HG02885 (cell line): ENCODE data around the gene TLE3.
"Not testable (repeated sequence)": the region's sequence is repeated elsewhere in the genome, so short reads cannot be mapped to it uniquely, and the experiment has no call there.

Source experiments
- ATAC-seq: cut with Tn5 transposase; IDR thresholded peaks from one replicate; pipeline ENCODE4 v1.9.1; 2021; ENCODE audit warnings: mild to moderate bottlenecking; ENCODE audit not compliant: unreplicated experiment, poor library complexity

The TLE3 gene

GRCh38 chr15:70097321-70098152 lies at the start of gene TLE3:
Gene TLE3 (minus strand): TSS chr15:70097917. CDS start chr15:70096798, 1,119 bp downstream.
- ATAC-seq: peak; percentile 60

DNA sequence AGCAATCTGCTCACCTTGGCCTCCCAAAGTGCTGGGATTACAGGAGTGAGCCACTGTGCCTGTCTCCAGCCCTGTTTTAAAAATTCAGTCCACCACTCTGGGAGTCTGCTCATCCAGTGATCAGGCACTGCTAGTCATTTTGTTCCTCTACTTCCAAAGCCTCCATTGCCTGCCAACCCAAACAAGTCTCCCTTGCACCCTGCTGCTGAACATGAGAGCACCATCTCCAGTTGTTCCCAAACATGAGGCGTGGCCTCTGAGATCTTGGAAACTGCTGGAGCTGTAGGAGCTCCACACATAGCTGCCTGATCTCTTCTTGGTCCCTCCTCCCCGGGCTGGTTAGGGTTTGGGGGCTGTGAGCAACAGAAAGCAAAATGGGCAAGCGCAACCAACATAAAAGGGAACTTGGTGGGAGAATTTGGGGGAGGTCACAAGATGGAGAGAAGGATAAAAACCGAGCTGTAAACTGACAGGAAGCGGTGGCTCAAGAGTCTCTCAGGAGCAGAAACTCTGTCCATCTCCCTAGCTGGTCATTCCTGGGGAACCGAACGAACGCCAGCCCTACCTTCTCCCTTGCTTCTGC lies 49.6 kb upstream of the TLE3 start:
- no peak for ATAC-seq

DNA sequence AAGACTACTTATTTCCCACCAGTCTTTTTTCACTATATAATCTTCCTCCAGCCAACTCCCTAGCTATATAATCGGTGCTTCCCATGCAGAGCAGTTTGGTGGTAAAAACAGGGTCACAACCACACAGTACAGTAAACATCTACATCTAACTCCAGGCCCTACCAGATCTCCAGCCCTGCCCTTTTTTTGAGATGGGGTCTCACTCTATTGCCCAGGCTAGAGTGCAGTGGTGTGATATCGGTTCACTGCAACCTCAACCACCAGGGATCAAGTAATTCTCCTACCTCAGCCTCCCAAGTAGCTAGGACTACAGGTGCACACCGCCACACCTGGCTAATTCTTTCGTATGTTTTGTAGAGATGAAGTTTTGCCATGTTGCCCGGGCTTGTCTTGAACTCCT lies 49.1 kb upstream of the TLE3 start:
- ATAC-seq: no peak

GRCh38 chr15:70146162-70146561 lies 48.4 kb upstream of the TLE3 start:
- no peak for ATAC-seq

DNA sequence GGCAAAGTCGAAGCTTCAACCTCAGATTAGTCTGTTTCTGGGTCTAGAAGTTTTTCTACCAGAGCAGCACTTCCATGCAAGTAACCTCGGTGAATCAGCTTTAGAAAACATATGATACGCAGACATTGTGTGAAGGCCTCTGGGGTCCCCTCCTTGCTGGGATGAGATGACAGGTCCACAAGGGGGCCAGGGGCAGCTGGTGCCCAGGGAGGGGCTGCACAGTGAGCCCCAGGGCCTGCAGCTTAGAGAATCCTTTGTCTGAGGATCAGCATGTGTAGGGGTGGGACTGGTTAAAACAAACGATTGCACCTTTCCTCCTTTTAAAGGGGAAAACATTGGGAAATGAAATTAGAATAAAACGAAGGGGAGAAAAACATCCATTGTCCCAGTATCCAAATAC lies 47.5 kb upstream of the TLE3 start:
- ATAC-seq: no peak

- ATAC-seq: no peak
Observed at GRCh38 chr15:70142322-70143191, 44.8 kb upstream of the TLE3 start.

DNA sequence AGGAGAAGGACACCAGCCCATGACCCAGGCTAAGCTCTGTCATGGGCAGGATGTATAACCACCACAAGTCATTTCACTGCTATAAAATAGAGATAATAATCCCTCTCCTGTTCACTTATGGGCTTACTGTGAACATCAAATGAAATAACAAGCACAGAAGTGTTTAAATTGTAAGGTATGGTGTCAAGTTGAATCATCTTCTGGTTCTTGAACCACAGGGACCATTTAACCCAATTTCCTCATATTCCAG lies 44.3 kb upstream of the TLE3 start:
- ATAC-seq: no peak

DNA sequence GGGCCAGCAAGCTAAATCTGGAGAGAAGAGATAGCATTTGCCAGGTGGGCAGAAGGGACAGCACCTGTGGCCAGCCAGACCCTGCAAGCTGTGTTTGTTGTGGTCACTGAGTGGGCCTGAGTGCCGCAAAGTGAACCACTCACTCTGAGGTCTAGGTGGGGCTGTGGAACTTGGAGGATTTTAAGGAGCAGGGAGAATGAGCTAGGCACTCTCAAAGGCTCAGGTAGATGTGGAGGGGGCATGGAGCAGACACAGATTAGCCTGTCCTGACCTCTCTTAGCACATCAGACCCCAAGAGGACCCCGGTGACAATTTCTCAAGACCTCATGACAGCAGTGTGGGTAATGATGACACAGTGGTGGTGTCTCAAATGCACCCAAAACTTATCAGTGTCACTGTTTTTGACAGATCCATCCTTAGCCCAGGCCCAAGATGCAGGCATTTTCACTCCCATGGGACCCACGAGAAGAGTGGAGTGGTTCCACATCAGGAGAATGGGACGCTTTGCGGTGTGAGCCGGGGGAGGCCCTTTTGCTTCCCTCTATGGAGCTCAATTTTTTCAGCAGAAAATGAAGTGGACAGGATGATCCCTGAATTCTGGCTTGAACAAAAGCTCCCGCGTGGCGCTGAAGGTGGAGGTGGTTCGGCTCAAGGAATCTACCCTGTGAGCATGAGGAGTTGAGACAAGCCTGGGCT lies 43.8 kb upstream of the TLE3 start:
- no peak for ATAC-seq

- no peak for ATAC-seq
Observed at GRCh38 chr15:70140543-70141375, 43.0 kb upstream of the TLE3 start.

DNA sequence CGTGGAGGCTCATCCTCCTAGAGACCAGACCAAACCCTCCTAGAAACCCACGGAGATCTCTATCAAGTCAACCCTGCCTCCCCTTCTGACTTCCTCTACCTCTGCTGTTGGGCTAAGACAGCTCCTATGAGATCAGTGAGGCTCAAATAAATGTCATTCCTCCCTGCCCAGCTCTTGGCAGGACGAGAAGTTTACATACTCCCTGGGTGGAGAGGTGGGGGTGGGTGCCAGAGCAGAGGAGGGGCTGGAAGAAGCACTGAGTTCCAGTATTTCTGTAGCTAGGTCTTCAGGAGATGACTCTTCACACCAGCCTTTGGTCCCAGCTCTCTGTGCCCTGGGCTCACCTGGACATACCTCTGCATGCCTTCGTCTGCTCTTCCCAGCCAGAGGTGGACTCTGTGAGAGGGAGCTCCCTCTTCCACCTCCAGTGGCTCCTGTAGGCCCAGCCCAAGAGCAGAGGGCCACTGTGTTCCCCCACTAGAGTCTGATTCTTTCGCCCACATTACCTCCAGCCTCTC lies 42.4 kb upstream of the TLE3 start:
- ATAC-seq: no peak

- no peak for ATAC-seq
Observed at GRCh38 chr15:70137967-70138366, 40.2 kb upstream of the TLE3 start.

GRCh38 chr15:70137021-70137420 lies 39.3 kb upstream of the TLE3 start:
- not testable (repeated sequence) for ATAC-seq

GRCh38 chr15:70133781-70134421 lies 36.2 kb upstream of the TLE3 start:
- ATAC-seq: no peak

DNA sequence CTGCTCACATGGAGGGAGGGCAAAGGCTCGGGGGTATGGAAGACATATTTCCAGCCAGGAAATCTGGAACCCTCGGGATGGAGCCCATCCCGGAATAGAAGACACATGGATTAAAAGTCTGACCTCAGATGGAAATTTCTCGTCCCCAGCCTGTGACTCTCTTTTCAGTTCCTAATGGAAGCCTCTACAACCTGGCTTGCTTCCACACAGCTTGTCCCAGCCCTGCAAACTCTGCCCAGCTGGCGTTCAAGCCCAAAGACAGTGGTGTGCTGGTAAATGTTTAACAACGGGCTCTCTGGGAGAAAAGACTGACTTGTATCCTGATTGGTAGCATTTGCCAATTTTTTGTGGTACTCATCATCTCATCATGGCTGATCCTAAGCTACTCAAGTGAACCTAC lies 35.6 kb upstream of the TLE3 start:
- no peak for ATAC-seq

- ATAC-seq: no peak
Observed at GRCh38 chr15:70132571-70132970, 34.9 kb upstream of the TLE3 start.

DNA sequence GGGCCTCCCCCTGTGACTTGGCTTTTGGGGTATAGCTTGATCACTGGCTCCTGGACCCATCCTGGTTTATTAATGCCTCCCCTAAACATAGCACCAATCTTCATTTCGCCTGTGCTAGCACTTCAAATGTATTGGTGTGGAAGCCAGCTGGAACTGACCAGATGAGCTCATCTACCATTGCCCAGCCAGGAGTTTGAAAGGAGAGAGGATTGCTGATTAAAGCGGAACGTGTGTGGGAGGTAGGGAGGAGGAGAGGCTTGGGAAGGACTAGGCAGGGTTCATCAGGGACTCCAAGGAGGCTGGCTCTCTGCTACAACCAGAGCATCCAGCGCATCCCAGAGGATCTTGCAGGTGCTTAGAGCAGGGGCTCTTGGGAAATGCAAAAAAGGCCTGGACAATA lies 34.4 kb upstream of the TLE3 start:
- no peak for ATAC-seq

DNA sequence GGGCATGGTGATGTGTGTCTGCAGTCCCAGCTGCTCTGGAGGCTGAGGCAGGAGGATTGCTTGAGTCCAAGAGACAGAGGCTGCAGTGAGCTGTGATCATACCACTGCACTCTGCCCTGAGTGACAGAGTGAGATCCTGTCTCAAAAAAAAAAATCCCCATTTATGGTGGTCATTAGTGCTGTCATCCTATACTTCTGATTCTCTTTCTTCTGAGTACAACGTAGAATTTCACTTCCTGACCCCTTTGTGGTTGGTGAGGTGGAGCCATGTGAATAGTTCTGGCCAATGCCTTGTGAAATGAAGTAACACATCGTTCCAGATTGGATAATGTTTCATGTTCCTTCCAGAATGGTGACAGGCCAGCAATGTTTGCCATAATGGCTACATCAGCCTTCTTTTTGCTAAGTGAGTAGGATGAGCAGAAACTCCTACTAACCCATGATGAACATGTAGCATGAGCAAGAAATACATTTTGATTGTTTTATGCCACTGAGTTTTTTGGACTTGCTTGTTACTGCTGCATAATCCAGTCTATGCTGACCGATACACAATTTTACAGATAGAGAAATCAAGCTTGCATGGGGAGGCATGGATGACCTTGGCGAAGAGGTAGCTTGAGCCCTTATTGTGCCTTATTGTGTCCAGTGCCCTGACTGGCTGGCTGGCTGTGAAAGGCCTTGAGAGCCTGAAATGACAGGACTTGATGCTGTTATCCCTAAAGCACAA lies 30.9 kb upstream of the TLE3 start:
- ATAC-seq: no peak

GRCh38 chr15:70127770-70128413 lies 30.2 kb upstream of the TLE3 start:
- ATAC-seq: no peak
